Fibroblast of pulmonary artery (primary cell): ENCODE results near the gene FOSL2.

Source experiments
- DNase-seq: peaks from one replicate; pipeline ENCODE4 v3.0.0-alpha.2; 2010; ENCODE audit warnings: low read depth
- H3K4me3 ChIP-seq: replicated peaks from 2 replicates; pipeline ENCODE4 v1.5.1; 2011; ENCODE audit warnings: low read depth, mild to moderate bottlenecking, control low read depth, low read length, moderate library complexity
- CTCF ChIP-seq: IDR thresholded peaks from 2 replicates; pipeline ENCODE4 v1.5.1; 2011; ENCODE audit warnings: mild to moderate bottlenecking, control low read depth, low read length, inconsistent platforms; ENCODE audit errors: missing control alignments

The FOSL2 gene

GRCh38 chr2:28346587-28346986 lies 46.1 kb upstream of the FOSL2 start:
- H3K4me3 ChIP-seq, result no peak overlapping the region
- no peak for DNase-seq
- TF ChIP-seq CTCF, result no peak

- TF ChIP-seq CTCF, result no peak
- H3K4me3 ChIP-seq, result no peak overlapping the region
- DNase-seq, result no peak
These were observed 45.5 kb upstream of the FOSL2 start for GRCh38 chr2:28347193-28347592.

GRCh38 chr2:28347596-28347995 lies 45.1 kb upstream of the FOSL2 start:
- TF ChIP-seq CTCF, result no peak
- no peak for DNase-seq
- no peak overlapping the region for H3K4me3 ChIP-seq

- no peak overlapping the region for H3K4me3 ChIP-seq
- TF ChIP-seq CTCF, result no peak
- no peak for DNase-seq
These were observed 44.5 kb upstream of the FOSL2 start for GRCh38 chr2:28348149-28348567.

- DNase-seq, result no peak
- no peak overlapping the region for H3K4me3 ChIP-seq
- TF ChIP-seq CTCF, result no peak
These were observed 43.7 kb upstream of the FOSL2 start for GRCh38 chr2:28348921-28349320.

- no peak overlapping the region for H3K4me3 ChIP-seq
- TF ChIP-seq CTCF, result no peak
- DNase-seq, result no peak
These were observed 43.0 kb upstream of the FOSL2 start for GRCh38 chr2:28349546-28350165.

GRCh38 chr2:28350196-28350595 lies 42.5 kb upstream of the FOSL2 start:
- DNase-seq, result no peak
- no peak for TF ChIP-seq CTCF
- no peak overlapping the region for H3K4me3 ChIP-seq
